Endothelial cell of umbilical vein (primary cell): ENCODE measurements around the gene REP15. TPM values are rescaled to one million over a fixed set of nuclear protein-coding genes. Genes with fewer than 3 reads are reported as not detected.
A peak's percentile ranks its signal among the peaks of the same experiment; 100 is the strongest.

ENCODE experiments used
- BruUV-seq: library from RNA; stranded (reverse); fragments of 400-500 nt; replicated peaks from 2 replicates; lab custom pipeline; 2021; lab: Mats Ljungman, UMichigan
- CTCF ChIA-PET: fragments of 300-600, 350-600 bp; sonication (Branson Sonifier 250); formaldehyde crosslinking; loops from one replicate; lab custom pipeline; 2021; ENCODE audit warnings: antibody characterized with exemption, inconsistent platforms; lab: Charles Lee
- POLR2A ChIA-PET: fragments of 300-600, 350-600 bp; sonication (Branson Sonifier 250); formaldehyde crosslinking; loops from one replicate; lab custom pipeline; 2021; ENCODE audit warnings: antibody characterized with exemption, inconsistent platforms; lab: Charles Lee
- DNase-seq: peaks from one replicate; pipeline ENCODE4 v3.0.0-alpha.2; 2011; ENCODE audit warnings: low read depth, low spot score
- FAIRE-seq: peaks from 2 replicates; lab custom pipeline; 2011; peaks lifted over from hg19 to GRCh38; lab: Jason Lieb, UNC
- H2AFZ ChIP-seq: 2 replicates; pipeline ENCODE4 v1.6.0; 2012; ENCODE audit warnings: low read depth, low read length, control low read depth, inconsistent platforms
- H3K27ac ChIP-seq: 2 replicates; pipeline ENCODE4 v1.5.1; 2011; ENCODE audit warnings: low read depth, mild to moderate bottlenecking, control low read depth, low read length, moderate library complexity; ENCODE audit not compliant: insufficient read depth
- H3K27me3 ChIP-seq, 2 experiments: 2 replicates each; pipeline versions ENCODE4 v1.6.0 to v1.6.1; 2011; ENCODE audit warnings: low read length in 2 of 2, mixed read lengths in 1 of 2; ENCODE audit not compliant: control insufficient read depth in 2 of 2, insufficient read depth in 2 of 2
- H3K36me3 ChIP-seq, 2 experiments: 2 replicates in 1 of 2; 3 replicates in 1 of 2; pipeline ENCODE4 v1.5.1; 2011; ENCODE audit warnings: low read length in 2 of 2, mild to moderate bottlenecking in 1 of 2, moderate library complexity in 1 of 2; ENCODE audit not compliant: control insufficient read depth in 2 of 2, insufficient read depth in 2 of 2; ENCODE audit errors: extremely low read depth in 1 of 2
- H3K4me1 ChIP-seq: 3 replicates; pipeline ENCODE4 v1.5.1; 2011; ENCODE audit warnings: mild to moderate bottlenecking, low read length; ENCODE audit not compliant: control insufficient read depth, insufficient read depth; ENCODE audit errors: extremely low read depth
- H3K4me2 ChIP-seq: 2 replicates; pipeline ENCODE4 v1.6.1; 2011; ENCODE audit warnings: low read length, control low read depth, mixed read lengths; ENCODE audit not compliant: insufficient read depth
- H3K4me3 ChIP-seq, 3 experiments: fragments of 200-600 bp in 1 of 3; sonication (generic), shearing (Covaris generic) in 1 of 3; replicated peaks in 1 of 3; 2 replicates each; pipeline ENCODE4 v1.5.1; 2011 to 2016; ENCODE audit warnings: control low read depth in 3 of 3, low read length in 3 of 3, mild to moderate bottlenecking in 2 of 3, inconsistent platforms in 1 of 3, low read depth in 1 of 3, moderate library complexity in 1 of 3; ENCODE audit not compliant: insufficient read depth in 1 of 3
- H3K79me2 ChIP-seq: 2 replicates; pipeline ENCODE4 v1.6.0; 2012; ENCODE audit warnings: low read length, inconsistent platforms; ENCODE audit not compliant: control insufficient read depth, insufficient read depth
- H3K9ac ChIP-seq: replicated peaks from 2 replicates; pipeline ENCODE3; 2011; ENCODE audit warnings: low read length, control low read depth; ENCODE audit not compliant: insufficient read depth; ENCODE audit errors: extremely low read depth
- H3K9me1 ChIP-seq: replicated peaks from 3 replicates; pipeline ENCODE4 v1.6.0; 2011; ENCODE audit warnings: mild to moderate bottlenecking, low read length; ENCODE audit not compliant: control insufficient read depth, insufficient read depth; ENCODE audit errors: extremely low read depth
- H3K9me3 ChIP-seq: replicated peaks from 2 replicates; pipeline ENCODE4 v1.5.1; 2012; ENCODE audit warnings: low read length, inconsistent platforms; ENCODE audit not compliant: control insufficient read depth, insufficient read depth
- H4K20me1 ChIP-seq: replicated peaks from 2 replicates; pipeline ENCODE3; 2011; ENCODE audit warnings: mild to moderate bottlenecking, low read length; ENCODE audit not compliant: control insufficient read depth, insufficient read depth; ENCODE audit errors: extremely low read depth
- JUN ChIP-seq: IDR thresholded peaks from 2 replicates; pipeline ENCODE4 v1.6.1; 2011; ENCODE audit warnings: borderline replicate concordance, low read depth; ENCODE audit not compliant: insufficient read length, insufficient read depth
- MYC ChIP-seq: IDR thresholded peaks from one replicate; pipeline ENCODE4 v1.6.1; 2011; ENCODE audit warnings: mild to moderate bottlenecking, low read depth, low read length
- POLR2A ChIP-seq: IDR thresholded peaks from 2 replicates; pipeline ENCODE4 v1.6.1; 2012; ENCODE audit warnings: low read depth, mild to moderate bottlenecking, control low read depth, low read length
- POLR2AphosphoS5 ChIP-seq: IDR thresholded peaks from 2 replicates; pipeline ENCODE4 v1.6.1; 2012; ENCODE audit warnings: low read depth, mild to moderate bottlenecking, control low read depth, low read length, moderate library complexity; ENCODE audit not compliant: insufficient read depth
- dilution Hi-C: fragments of 300-500 bp; cut with MboI; formaldehyde crosslinking; loops from one replicate; pipeline ENCODE4 v1.15.0; 2019; ENCODE audit warnings: low sequenced_read_pairs; ENCODE audit not compliant: extremely low pct_ligation_motif_present
- intact Hi-C: fragments of 100-400 bp; cut with micrococcal nuclease; formaldehyde crosslinking; loops from one replicate; pipeline ENCODE4 v1.10.0; 2022
- polyA plus RNA-seq, 4 experiments: library from polyadenylated mRNA; depleted of rRNA in 3 of 4; stranded (reverse) in 3 of 4; unstranded in 1 of 4; fragments of >200 nt; gene quantifications; 2 replicates each; pipeline versions ENCODE4 v1.2.1 to v1.2.3, GENCODE V29; 2011 to 2012; ENCODE audit warnings: missing spikeins in 1 of 4
- total RNA-seq: library from RNA; stranded (reverse); gene quantifications from 2 replicates; pipeline ENCODE4 v1.2.3, GENCODE V29; 2021
- TF ChIP-seq, protein P1 (sequence below): IDR thresholded peaks from 2 replicates; pipeline ENCODE4 v1.6.1; 2011; ENCODE audit not compliant: insufficient read depth, insufficient read length
- TF ChIP-seq, protein P2 (sequence below), 2 donors: IDR thresholded peaks; 1 replicate in 1 of 2; 2 replicates in 1 of 2; pipeline ENCODE4 v1.5.1; 2011; ENCODE audit warnings: low read length in 2 of 2, mild to moderate bottlenecking in 2 of 2, moderate library complexity in 2 of 2, control low read depth in 1 of 2, inconsistent platforms in 1 of 2, low read depth in 1 of 2; ENCODE audit not compliant: insufficient read depth in 1 of 2; ENCODE audit errors: extremely low read depth in 1 of 2

Gene REP15
- total and polyA plus RNA-seq, 2 donors (not counting 3 experiments of a cell fraction or from before 2014, with no cell fraction given) = 0.94 to 4.8 TPM

DNA sequence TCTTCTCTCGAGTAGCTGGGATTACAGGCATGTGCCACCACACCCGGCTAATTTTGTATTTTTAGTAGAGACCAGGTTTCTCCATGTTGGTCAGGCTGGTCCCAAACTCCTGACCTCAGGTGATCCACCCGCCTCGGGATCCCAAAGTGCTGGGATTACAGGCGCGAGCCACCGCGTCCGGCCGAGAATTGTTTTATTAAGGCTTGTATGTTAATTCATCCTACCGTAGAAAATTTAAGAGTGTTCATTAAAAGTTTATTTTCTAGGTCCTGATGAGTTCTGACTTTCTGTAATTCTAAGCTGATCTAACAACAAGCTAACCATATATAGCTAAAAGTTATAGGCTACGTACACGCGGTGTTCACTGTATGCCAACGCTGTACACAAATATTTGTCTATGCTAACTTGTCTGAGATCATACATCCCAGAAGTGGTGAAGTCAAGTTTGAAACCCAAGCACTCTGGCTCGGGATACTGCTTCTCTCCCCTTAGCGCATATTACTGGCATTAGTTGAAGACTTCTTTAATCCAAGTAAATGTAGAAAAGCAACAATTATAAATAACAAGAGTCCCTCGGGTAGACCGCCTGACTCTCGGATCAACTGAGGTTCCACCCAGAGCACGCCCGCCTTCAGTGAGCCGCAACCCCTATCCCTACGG is 13.8 kb downstream of the REP15 start:
- Histone ChIP-seq H3K27me3 (no peaks in the 10 kb centered on the region), H3K9me3 (no peaks in the 10 kb centered on the region), H3K27ac (peak overlapping the region; percentile 45), H3K9me1 (no peaks in the 10 kb centered on the region), H4K20me1 (no peaks in the 10 kb centered on the region), H3K4me1 (peaks cover 10% of the 10 kb centered on the region), H3K9ac (peak overlapping the region; percentile 67), H3K4me3 (peak overlapping the region; percentile 10 to 93 (median 91)), H3K79me2 (peaks cover 40% of the 10 kb centered on the region), H3K4me2 (peak overlapping the region; percentile 84), H2AFZ (peak overlapping the region; percentile 12), H3K36me3 (no peaks in the 10 kb centered on the region)
- DNase-seq (peak; percentile 75), FAIRE-seq (peak; percentile 26)
- TF ChIP-seq, protein P1, sequence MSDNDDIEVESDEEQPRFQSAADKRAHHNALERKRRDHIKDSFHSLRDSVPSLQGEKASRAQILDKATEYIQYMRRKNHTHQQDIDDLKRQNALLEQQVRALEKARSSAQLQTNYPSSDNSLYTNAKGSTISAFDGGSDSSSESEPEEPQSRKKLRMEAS = no peak
- POLR2A ChIA-PET = no interaction called here
- intact Hi-C loops = no loop called here
- dilution Hi-C loops = no loop called here
- BruUV-seq = TSS peak; percentile 97
- CTCF ChIA-PET = interaction anchor here (1.4 kb wide), 1 partner anchor 111 kb away, joined by 3 read pairs; no protein-coding TSS in a partner anchor

- H3K4me3 ChIP-seq = peak within 1 kb of the TSS; percentile 86 to 93 (median 91)
- intact Hi-C loops = no loop called here
- no peaks in the 10 kb centered on the region for H3K36me3 ChIP-seq
- H3K4me1 ChIP-seq = peaks cover 10% of the 10 kb centered on the region
- POLR2A ChIA-PET = no interaction called here
- H3K9ac ChIP-seq = peak within 1 kb of the TSS; percentile 67
- dilution Hi-C loops = no loop called here
- DNase-seq = peak; percentile 94
- FAIRE-seq = peak; percentile 86
- CTCF ChIA-PET = no interaction called here
- peak within 1 kb of the TSS; percentile 93 for H2AFZ ChIP-seq
- BruUV-seq = TSS peak; percentile 49
- H3K4me2 ChIP-seq = peak within 1 kb of the TSS; percentile 84
- peak within 1 kb of the TSS; percentile 46 for H3K27ac ChIP-seq
- no peaks in the 10 kb centered on the region for H4K20me1 ChIP-seq
- H3K79me2 ChIP-seq = peaks cover 44% of the 10 kb centered on the region
- peak; percentile 97 for TF ChIP-seq POLR2AphosphoS5
- TF ChIP-seq MYC = peak; percentile 92
- peak; percentile 87 for TF ChIP-seq POLR2A
- TF ChIP-seq, protein P2, sequence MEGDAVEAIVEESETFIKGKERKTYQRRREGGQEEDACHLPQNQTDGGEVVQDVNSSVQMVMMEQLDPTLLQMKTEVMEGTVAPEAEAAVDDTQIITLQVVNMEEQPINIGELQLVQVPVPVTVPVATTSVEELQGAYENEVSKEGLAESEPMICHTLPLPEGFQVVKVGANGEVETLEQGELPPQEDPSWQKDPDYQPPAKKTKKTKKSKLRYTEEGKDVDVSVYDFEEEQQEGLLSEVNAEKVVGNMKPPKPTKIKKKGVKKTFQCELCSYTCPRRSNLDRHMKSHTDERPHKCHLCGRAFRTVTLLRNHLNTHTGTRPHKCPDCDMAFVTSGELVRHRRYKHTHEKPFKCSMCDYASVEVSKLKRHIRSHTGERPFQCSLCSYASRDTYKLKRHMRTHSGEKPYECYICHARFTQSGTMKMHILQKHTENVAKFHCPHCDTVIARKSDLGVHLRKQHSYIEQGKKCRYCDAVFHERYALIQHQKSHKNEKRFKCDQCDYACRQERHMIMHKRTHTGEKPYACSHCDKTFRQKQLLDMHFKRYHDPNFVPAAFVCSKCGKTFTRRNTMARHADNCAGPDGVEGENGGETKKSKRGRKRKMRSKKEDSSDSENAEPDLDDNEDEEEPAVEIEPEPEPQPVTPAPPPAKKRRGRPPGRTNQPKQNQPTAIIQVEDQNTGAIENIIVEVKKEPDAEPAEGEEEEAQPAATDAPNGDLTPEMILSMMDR (IDR thresholded peaks at IDR 0.05; ENCODE audit: extremely low read depth in 1 of 2, insufficient read depth in 1 of 2, low read depth in 1 of 2, low read length in 2 of 2) = no peak
- TF ChIP-seq JUN = no peak
- TF ChIP-seq, protein P1 = peak; percentile 84
- no peaks in the 10 kb centered on the region for H3K27me3 ChIP-seq
- no peaks in the 10 kb centered on the region for H3K9me1 ChIP-seq
- H3K9me3 ChIP-seq = no peaks in the 10 kb centered on the region
Measured at GRCh38 chr12:27710592-27711316, 14.5 kb downstream of the REP15 start, which contains the start of gene MRPS35. MRPS35 (plus strand) TSS chr12:27710832; CDS start chr12:27710844, 12 bp downstream.
